Stimulated activated CD4-positive, alpha-beta T cell treated with anti-CD3 and anti-CD28 coated beads, Interleukin-15, amount 100 ng/mL, for 48 hours (primary cell): ENCODE data around the gene SLC16A2.
"Not testable (repeated sequence)": the region's sequence is repeated elsewhere in the genome, so short reads cannot be mapped to it uniquely, and the experiment has no call there.

Experiments
- DNase-seq, 2 donors: peaks; one replicate each; pipeline ENCODE4 v3.0.0-alpha.2; 2020; ENCODE audit warnings: low read depth in 2 of 2

SLC16A2 gene

GRCh38 chrX:74506317-74507115 lies 85.2 kb downstream of the SLC16A2 start:
- DNase-seq, result no peak

GRCh38 chrX:74507191-74507590 lies 85.9 kb downstream of the SLC16A2 start:
- DNase-seq, result no peak

GRCh38 chrX:74509989-74510388 lies 88.7 kb downstream of the SLC16A2 start:
- no peak for DNase-seq

GRCh38 chrX:74510401-74510800 lies 89.1 kb downstream of the SLC16A2 start:
- DNase-seq, result no peak

GRCh38 chrX:74511704-74512103 lies 90.4 kb downstream of the SLC16A2 start:
- no peak for DNase-seq

- no peak for DNase-seq
Measured at GRCh38 chrX:74514384-74514783, 93.1 kb downstream of the SLC16A2 start.

GRCh38 chrX:74515356-74515755 lies 94.1 kb downstream of the SLC16A2 start:
- DNase-seq, result no peak

- DNase-seq, result not testable (repeated sequence)
Measured at GRCh38 chrX:74516013-74516412, 94.7 kb downstream of the SLC16A2 start.

- no peak for DNase-seq
Measured at GRCh38 chrX:74519870-74520269, 98.6 kb downstream of the SLC16A2 start.

GRCh38 chrX:74520291-74520690 lies 99.0 kb downstream of the SLC16A2 start:
- DNase-seq, result no peak

GRCh38 chrX:74520896-74521295 lies 99.6 kb downstream of the SLC16A2 start:
- no peak for DNase-seq

GRCh38 chrX:74521961-74522751 lies 100.9 kb downstream of the SLC16A2 start:
- DNase-seq, result no peak

- DNase-seq, result no peak
Measured at GRCh38 chrX:74523224-74523623, 101.9 kb downstream of the SLC16A2 start.

GRCh38 chrX:74523870-74524735 lies 102.8 kb downstream of the SLC16A2 start:
- DNase-seq, result no peak

GRCh38 chrX:74525116-74525515 lies 103.8 kb downstream of the SLC16A2 start:
- no peak for DNase-seq

GRCh38 chrX:74526764-74527163 lies 105.5 kb downstream of the SLC16A2 start:
- DNase-seq, result no peak

- DNase-seq, result no peak
Measured at GRCh38 chrX:74527350-74527749, 106.1 kb downstream of the SLC16A2 start.

- DNase-seq, result no peak
Measured at GRCh38 chrX:74529311-74529710, 108.0 kb downstream of the SLC16A2 start.

- DNase-seq, result no peak
Measured at GRCh38 chrX:74531081-74531480, 109.8 kb downstream of the SLC16A2 start.

- DNase-seq, result no peak
Measured at GRCh38 chrX:74534569-74535038, 113.3 kb downstream of the SLC16A2 start.

GRCh38 chrX:74535086-74535407 lies 113.8 kb downstream of the SLC16A2 start:
- DNase-seq, result no peak
